Measurements from ENCODE around the gene ACAN.

The ACAN gene

GRCh38 chr15:88897142-88897455, 93.9 kb downstream of the ACAN start:
- H2AK5ac ChIP-seq (ENCODE audit: low read depth, low read length) = peak overlapping the region; percentile 36
- peak overlapping the region; percentile 17 for H3K27ac ChIP-seq (replicated peaks; ENCODE audit: low read length)
- H3K27me3 ChIP-seq (ENCODE audit: control insufficient read depth in 3 of 3, insufficient read depth in 3 of 3, low read depth in 1 of 3, low read length in 3 of 3) = peaks cover 0 to 19% (median 12%) of the 10 kb centered on the region in 3 experiments
- H2BK12ac ChIP-seq (ENCODE audit: low read length) = no peak overlapping the region
- H3K23ac ChIP-seq (ENCODE audit: low read depth, low read length, poor library complexity) = no peak overlapping the region
- H2BK15ac ChIP-seq (ENCODE audit: low read length) = no peak overlapping the region
- H3K4me3 ChIP-seq (ENCODE audit: low read length in 2 of 2) = no peak overlapping the region
- H4K8ac ChIP-seq (ENCODE audit: low read depth, low read length) = no peak overlapping the region
- no peak overlapping the region for H2AFZ ChIP-seq (ENCODE audit: low read length)
- no peaks in the 10 kb centered on the region for H3K79me1 ChIP-seq (ENCODE audit: low read depth, low read length)
- H2BK5ac ChIP-seq (ENCODE audit: low read length) = no peak overlapping the region
- WGBS, 2 donors (ENCODE audit: extremely low coverage in 2 of 2, insufficient read length in 2 of 2, insufficient replicate concordance in 1 of 2) = no CpG with 5 or more reads among the region's 8 CpGs
- no peak overlapping the region for H4K91ac ChIP-seq (ENCODE audit: low read depth, low read length, poor library complexity)
- H3K4me1 ChIP-seq (ENCODE audit: control insufficient read depth in 2 of 2, insufficient read depth in 1 of 2, low read depth in 1 of 2, low read length in 2 of 2) = peaks cover 21 to 22% of the 10 kb centered on the region in 2 donors
- H2BK120ac ChIP-seq (ENCODE audit: low read depth, low read length) = no peak overlapping the region
- H3K18ac ChIP-seq (ENCODE audit: low read length) = peak overlapping the region; percentile 78
- no peak overlapping the region for H3K9ac ChIP-seq (ENCODE audit: low read depth, low read length, poor library complexity)
- H3K36me3 ChIP-seq (replicated peaks in 1 of 2; ENCODE audit: control insufficient read depth in 2 of 2, insufficient read depth in 2 of 2, low read length in 2 of 2) = peaks cover 15 to 26% of the 10 kb centered on the region in 2 donors
- no peak overlapping the region for H3K4me2 ChIP-seq (ENCODE audit: insufficient read depth, low read length, poor library complexity, severe bottlenecking)
- no peak for DNase-seq (ENCODE audit: low spot score)
- no peak overlapping the region for H3K4ac ChIP-seq (ENCODE audit: low read length)
- no peaks in the 10 kb centered on the region for H3K9me3 ChIP-seq (replicated peaks in 1 of 2; ENCODE audit: control insufficient read depth in 2 of 2, insufficient read depth in 1 of 2, low read depth in 1 of 2, low read length in 2 of 2)
- H3K14ac ChIP-seq (ENCODE audit: low read length) = no peak overlapping the region

GRCh38 chr15:88897456-88898194, 94.4 kb downstream of the ACAN start:
- Histone ChIP-seq H3K4me2 (ENCODE audit: insufficient read depth, low read length, poor library complexity, severe bottlenecking) (no peak overlapping the region), H2BK15ac (ENCODE audit: low read length) (peak overlapping the region; percentile 73), H4K91ac (ENCODE audit: low read depth, low read length, poor library complexity) (no peak overlapping the region), H2BK120ac (ENCODE audit: low read depth, low read length) (peak overlapping the region; percentile 29), H3K27ac (replicated peaks; ENCODE audit: low read length) (peak overlapping the region; percentile 6), H3K4ac (ENCODE audit: low read length) (no peak overlapping the region), H3K4me1 (ENCODE audit: control insufficient read depth in 2 of 2, insufficient read depth in 1 of 2, low read depth in 1 of 2, low read length in 2 of 2) (peaks cover 21 to 25% of the 10 kb centered on the region in 2 donors), H3K79me1 (ENCODE audit: low read depth, low read length) (peaks cover 2% of the 10 kb centered on the region), H3K36me3 (replicated peaks in 1 of 2; ENCODE audit: control insufficient read depth in 2 of 2, insufficient read depth in 2 of 2, low read length in 2 of 2) (peaks cover 19 to 31% of the 10 kb centered on the region in 2 donors), H4K8ac (ENCODE audit: low read depth, low read length) (no peak overlapping the region), H3K23ac (ENCODE audit: low read depth, low read length, poor library complexity) (no peak overlapping the region), H3K9ac (ENCODE audit: low read depth, low read length, poor library complexity) (no peak overlapping the region), H2AFZ (ENCODE audit: low read length) (no peak overlapping the region), H3K14ac (ENCODE audit: low read length) (no peak overlapping the region), H3K18ac (ENCODE audit: low read length) (peak overlapping the region; percentile 84), H3K27me3 (ENCODE audit: control insufficient read depth in 3 of 3, insufficient read depth in 3 of 3, low read depth in 1 of 3, low read length in 3 of 3) (peaks cover 0 to 19% (median 12%) of the 10 kb centered on the region in 3 experiments), H3K9me3 (replicated peaks in 1 of 2; ENCODE audit: control insufficient read depth in 2 of 2, insufficient read depth in 1 of 2, low read depth in 1 of 2, low read length in 2 of 2) (no peaks in the 10 kb centered on the region), H2AK5ac (ENCODE audit: low read depth, low read length) (peak overlapping the region; percentile 94), H2BK12ac (ENCODE audit: low read length) (peak overlapping the region; percentile 68), H2BK5ac (ENCODE audit: low read length) (no peak overlapping the region), H3K4me3 (ENCODE audit: low read length in 2 of 2) (no peak overlapping the region)
- DNase-seq (ENCODE audit: low spot score) = no peak
- WGBS, 2 donors (ENCODE audit: extremely low coverage in 2 of 2, insufficient read length in 2 of 2, insufficient replicate concordance in 1 of 2) = no CpG with 5 or more reads among the region's 12 CpGs

DNA sequence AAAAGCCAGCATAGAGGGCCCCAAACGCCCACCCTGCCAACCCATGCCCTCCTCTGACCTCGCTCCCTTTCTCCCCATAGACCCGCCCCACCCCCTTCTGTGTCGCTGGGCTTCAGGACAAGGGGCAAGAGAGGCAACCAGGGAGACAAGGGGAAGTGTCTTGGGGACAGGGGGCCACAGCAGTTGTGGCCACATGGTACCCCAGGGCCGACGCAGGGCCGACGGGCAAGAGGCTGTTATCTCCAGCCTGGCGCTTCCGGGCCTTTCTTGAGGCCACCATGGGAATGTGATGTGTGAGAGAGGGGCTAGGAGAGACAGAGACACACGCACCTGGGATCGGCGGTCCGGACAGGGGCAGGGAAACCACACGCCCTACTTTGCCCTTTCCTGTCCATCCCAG, 95.5 kb downstream of the ACAN start:
- Histone ChIP-seq H2BK5ac (ENCODE audit: low read length) (no peak overlapping the region), H3K4me2 (ENCODE audit: insufficient read depth, low read length, poor library complexity, severe bottlenecking) (no peak overlapping the region), H3K9ac (ENCODE audit: low read depth, low read length, poor library complexity) (no peak overlapping the region), H2BK12ac (ENCODE audit: low read length) (no peak overlapping the region), H3K18ac (ENCODE audit: low read length) (peak overlapping the region; percentile 13), H3K4ac (ENCODE audit: low read length) (no peak overlapping the region), H3K36me3 (replicated peaks in 1 of 2; ENCODE audit: control insufficient read depth in 2 of 2, insufficient read depth in 2 of 2, low read length in 2 of 2) (peaks cover 26 to 39% of the 10 kb centered on the region in 2 donors), H3K4me3 (ENCODE audit: low read length in 2 of 2) (no peak overlapping the region), H2AFZ (ENCODE audit: low read length) (no peak overlapping the region), H2BK120ac (ENCODE audit: low read depth, low read length) (no peak overlapping the region), H3K9me3 (replicated peaks in 1 of 2; ENCODE audit: control insufficient read depth in 2 of 2, insufficient read depth in 1 of 2, low read depth in 1 of 2, low read length in 2 of 2) (no peaks in the 10 kb centered on the region), H3K27me3 (ENCODE audit: control insufficient read depth in 3 of 3, insufficient read depth in 3 of 3, low read depth in 1 of 3, low read length in 3 of 3) (peaks cover 0 to 19% (median 12%) of the 10 kb centered on the region in 3 experiments), H3K79me1 (ENCODE audit: low read depth, low read length) (peaks cover 5% of the 10 kb centered on the region), H4K8ac (ENCODE audit: low read depth, low read length) (no peak overlapping the region), H3K4me1 (ENCODE audit: control insufficient read depth in 2 of 2, insufficient read depth in 1 of 2, low read depth in 1 of 2, low read length in 2 of 2) (peaks cover 21 to 25% of the 10 kb centered on the region in 2 donors), H2BK15ac (ENCODE audit: low read length) (peak overlapping the region; percentile 87), H2AK5ac (ENCODE audit: low read depth, low read length) (no peak overlapping the region), H3K14ac (ENCODE audit: low read length) (peak overlapping the region; percentile 64), H3K27ac (replicated peaks; ENCODE audit: low read length) (peak overlapping the region; percentile 22), H3K23ac (ENCODE audit: low read depth, low read length, poor library complexity) (no peak overlapping the region), H4K91ac (ENCODE audit: low read depth, low read length, poor library complexity) (no peak overlapping the region)
- DNase-seq (ENCODE audit: low spot score) = no peak
- WGBS, 2 donors (ENCODE audit: extremely low coverage in 2 of 2, insufficient read length in 2 of 2, insufficient replicate concordance in 1 of 2) = no CpG with 5 or more reads among the region's 15 CpGs

GRCh38 chr15:88899251-88899650, 96.0 kb downstream of the ACAN start:
- H3K4me3 ChIP-seq (ENCODE audit: low read length in 2 of 2) = no peak overlapping the region
- H3K9me3 ChIP-seq (replicated peaks in 1 of 2; ENCODE audit: control insufficient read depth in 2 of 2, insufficient read depth in 1 of 2, low read depth in 1 of 2, low read length in 2 of 2) = no peaks in the 10 kb centered on the region
- H3K18ac ChIP-seq (ENCODE audit: low read length) = no peak overlapping the region
- H3K27ac ChIP-seq (replicated peaks; ENCODE audit: low read length) = no peak overlapping the region
- H3K36me3 ChIP-seq (replicated peaks in 1 of 2; ENCODE audit: control insufficient read depth in 2 of 2, insufficient read depth in 2 of 2, low read length in 2 of 2) = peaks cover 30 to 44% of the 10 kb centered on the region in 2 donors
- no peak overlapping the region for H2AK5ac ChIP-seq (ENCODE audit: low read depth, low read length)
- H4K91ac ChIP-seq (ENCODE audit: low read depth, low read length, poor library complexity) = no peak overlapping the region
- H2BK15ac ChIP-seq (ENCODE audit: low read length) = peak overlapping the region; percentile 87
- no peak overlapping the region for H3K9ac ChIP-seq (ENCODE audit: low read depth, low read length, poor library complexity)
- peaks cover 5% of the 10 kb centered on the region for H3K79me1 ChIP-seq (ENCODE audit: low read depth, low read length)
- no peak overlapping the region for H3K23ac ChIP-seq (ENCODE audit: low read depth, low read length, poor library complexity)
- no peak for DNase-seq (ENCODE audit: low spot score)
- WGBS, 2 donors (ENCODE audit: extremely low coverage in 2 of 2, insufficient read length in 2 of 2, insufficient replicate concordance in 1 of 2) = no CpG with 5 or more reads among the region's 9 CpGs
- no peak overlapping the region for H4K8ac ChIP-seq (ENCODE audit: low read depth, low read length)
- no peak overlapping the region for H2AFZ ChIP-seq (ENCODE audit: low read length)
- H3K4ac ChIP-seq (ENCODE audit: low read length) = no peak overlapping the region
- no peak overlapping the region for H2BK5ac ChIP-seq (ENCODE audit: low read length)
- peaks cover 19 to 25% of the 10 kb centered on the region in 2 donors for H3K4me1 ChIP-seq (ENCODE audit: control insufficient read depth in 2 of 2, insufficient read depth in 1 of 2, low read depth in 1 of 2, low read length in 2 of 2)
- H2BK120ac ChIP-seq (ENCODE audit: low read depth, low read length) = no peak overlapping the region
- peaks cover 0 to 15% (median 12%) of the 10 kb centered on the region in 3 experiments for H3K27me3 ChIP-seq (ENCODE audit: control insufficient read depth in 3 of 3, insufficient read depth in 3 of 3, low read depth in 1 of 3, low read length in 3 of 3)
- H3K4me2 ChIP-seq (ENCODE audit: insufficient read depth, low read length, poor library complexity, severe bottlenecking) = no peak overlapping the region
- no peak overlapping the region for H3K14ac ChIP-seq (ENCODE audit: low read length)
- no peak overlapping the region for H2BK12ac ChIP-seq (ENCODE audit: low read length)

Measured in neuronal stem cell (in vitro differentiated cells).